Neural crest cell (in vitro differentiated cells): ENCODE results near the gene ZNF611. TPM values are rescaled to one million over a fixed set of nuclear protein-coding genes. Genes with fewer than 3 reads are reported as not detected.
"Not testable (repeated sequence)": the region's sequence is repeated elsewhere in the genome, so short reads cannot be mapped to it uniquely, and the experiment has no call there.

Source experiments
- DNase-seq: peaks from one replicate; pipeline ENCODE4 v3.0.0; 2021; ENCODE audit warnings: low read depth, mixed read lengths, low spot score
- H3K27ac Mint-ChIP-seq: one replicate; pipeline ENCODE4 v1.8.0; 2021; ENCODE audit warnings: mild to moderate bottlenecking, mixed read lengths; ENCODE audit not compliant: unreplicated experiment
- H3K27me3 Mint-ChIP-seq: 2 replicates; pipeline ENCODE4 v1.8.0; 2021; ENCODE audit warnings: low read depth, mild to moderate bottlenecking, mixed read lengths
- H3K36me3 Mint-ChIP-seq: 2 replicates; pipeline ENCODE4 v1.8.0; 2021; ENCODE audit warnings: low read depth, mild to moderate bottlenecking, mixed read lengths
- H3K4me1 Mint-ChIP-seq: 2 replicates; pipeline ENCODE4 v1.8.0; 2021; ENCODE audit warnings: mixed read lengths
- H3K4me3 Mint-ChIP-seq: one replicate; pipeline ENCODE4 v1.8.0; 2021; ENCODE audit warnings: mild to moderate bottlenecking, mixed read lengths
- H3K9me3 Mint-ChIP-seq: 2 replicates; pipeline ENCODE4 v1.8.0; 2021; ENCODE audit warnings: mixed read lengths
- long read RNA-seq: library from polyadenylated mRNA; unstranded; transcript quantifications from one replicate; pipeline ENCODE4 v2.0.0, GENCODE V29; 2020
- total RNA-seq: library from RNA; stranded (reverse); gene quantifications from 2 replicates; pipeline ENCODE4 v1.2.1, GENCODE V29; 2021
- TF ChIP-seq, protein P1 (sequence below): fragments of 200-600 bp; sonication (generic); conservative IDR thresholded peaks from 2 replicates; pipeline ENCODE4 v1.5.0; 2021; ENCODE audit warnings: antibody characterized with exemption, mild to moderate bottlenecking

Gene ZNF611
- 20.6 and 25.7 TPM in 2 replicates for total RNA-seq
- long read RNA-seq, full-length matches to known transcripts: 2 of 16 reads
- long read RNA-seq, partial matches to known transcripts: 1 of 16 reads
- long read RNA-seq, other reads (novel, unspliced or antisense): 13 of 16 reads

- Mint-ChIP-seq H3K36me3 (no peaks in the 10 kb centered on the region), H3K4me3 (peak within 1 kb of the TSS; percentile 99), H3K9me3 (no peaks in the 10 kb centered on the region), H3K4me1 (peaks cover 30% of the 10 kb centered on the region), H3K27ac (peak within 1 kb of the TSS; percentile 99), H3K27me3 (no peaks in the 10 kb centered on the region)
- TF ChIP-seq, protein P1, sequence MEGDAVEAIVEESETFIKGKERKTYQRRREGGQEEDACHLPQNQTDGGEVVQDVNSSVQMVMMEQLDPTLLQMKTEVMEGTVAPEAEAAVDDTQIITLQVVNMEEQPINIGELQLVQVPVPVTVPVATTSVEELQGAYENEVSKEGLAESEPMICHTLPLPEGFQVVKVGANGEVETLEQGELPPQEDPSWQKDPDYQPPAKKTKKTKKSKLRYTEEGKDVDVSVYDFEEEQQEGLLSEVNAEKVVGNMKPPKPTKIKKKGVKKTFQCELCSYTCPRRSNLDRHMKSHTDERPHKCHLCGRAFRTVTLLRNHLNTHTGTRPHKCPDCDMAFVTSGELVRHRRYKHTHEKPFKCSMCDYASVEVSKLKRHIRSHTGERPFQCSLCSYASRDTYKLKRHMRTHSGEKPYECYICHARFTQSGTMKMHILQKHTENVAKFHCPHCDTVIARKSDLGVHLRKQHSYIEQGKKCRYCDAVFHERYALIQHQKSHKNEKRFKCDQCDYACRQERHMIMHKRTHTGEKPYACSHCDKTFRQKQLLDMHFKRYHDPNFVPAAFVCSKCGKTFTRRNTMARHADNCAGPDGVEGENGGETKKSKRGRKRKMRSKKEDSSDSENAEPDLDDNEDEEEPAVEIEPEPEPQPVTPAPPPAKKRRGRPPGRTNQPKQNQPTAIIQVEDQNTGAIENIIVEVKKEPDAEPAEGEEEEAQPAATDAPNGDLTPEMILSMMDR: peak; percentile 79
- peak; percentile 99 for DNase-seq
These were observed at the start of gene ZNF611 for GRCh38 chr19:52734893-52735661. TSS of gene ZNF611 (minus strand) at chr19:52735044. CDS start at chr19:52715894, 19,150 bp downstream.

DNA sequence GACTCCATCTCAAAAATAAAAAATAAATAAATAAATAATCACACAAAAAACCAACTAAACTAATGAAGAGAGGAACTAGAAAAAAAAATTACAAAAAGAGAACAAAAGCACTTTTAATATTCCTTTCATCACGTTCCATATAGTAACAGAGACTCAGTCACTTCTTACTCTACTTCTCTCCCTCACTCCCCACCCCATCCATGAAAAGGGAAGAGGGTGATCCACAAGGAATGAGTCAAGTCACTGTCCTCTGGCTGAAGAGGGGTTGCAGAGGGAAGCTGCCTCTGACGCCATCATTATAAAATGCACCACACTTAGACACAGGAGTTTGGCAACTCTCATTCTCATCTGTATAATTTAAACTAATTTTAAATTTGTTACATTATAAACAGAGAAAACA, 48.0 kb upstream of the ZNF611 start:
- not testable (repeated sequence) for H3K4me3 Mint-ChIP-seq, H3K36me3 Mint-ChIP-seq, DNase-seq, H3K27ac Mint-ChIP-seq, H3K9me3 Mint-ChIP-seq
- H3K27me3 Mint-ChIP-seq: peaks cover 34% of the 10 kb centered on the region
- H3K4me1 Mint-ChIP-seq: peaks cover 12% of the 10 kb centered on the region

GRCh38 chr19:52778811-52779210, 44.0 kb upstream of the ZNF611 start:
- H3K27me3 Mint-ChIP-seq: no peaks in the 10 kb centered on the region
- no peak for DNase-seq
- H3K4me3 Mint-ChIP-seq: no peak overlapping the region
- no peaks in the 10 kb centered on the region for H3K4me1 Mint-ChIP-seq
- H3K9me3 Mint-ChIP-seq: no peaks in the 10 kb centered on the region
- no peaks in the 10 kb centered on the region for H3K36me3 Mint-ChIP-seq
- H3K27ac Mint-ChIP-seq: no peak overlapping the region
- TF ChIP-seq, protein P1: no peak

GRCh38 chr19:52756447-52756846, 21.6 kb upstream of the ZNF611 start:
- DNase-seq, H3K4me1 Mint-ChIP-seq, H3K9me3 Mint-ChIP-seq, H3K27me3 Mint-ChIP-seq, H3K27ac Mint-ChIP-seq, H3K36me3 Mint-ChIP-seq, H3K4me3 Mint-ChIP-seq: not testable (repeated sequence)

DNA sequence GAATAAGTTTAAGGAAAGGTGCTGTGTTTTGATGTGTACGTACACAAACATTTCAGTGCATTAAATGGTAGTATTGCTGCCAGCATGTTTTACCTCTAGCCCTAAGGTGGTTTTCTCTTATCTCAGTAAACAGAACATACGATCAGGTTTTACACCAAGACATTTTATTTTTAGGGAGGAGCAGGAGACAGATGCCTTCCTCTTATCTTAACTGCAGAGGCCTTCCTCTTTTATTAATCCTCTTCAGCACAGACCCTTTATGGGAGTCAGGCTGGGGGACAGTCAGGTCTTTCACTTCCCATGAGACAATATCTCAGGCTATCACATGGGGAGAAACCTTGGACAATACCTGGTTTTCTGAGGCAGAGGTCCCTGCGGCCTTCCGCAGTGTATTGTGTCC, 14.9 kb upstream of the ZNF611 start:
- H3K4me1 Mint-ChIP-seq: no peaks in the 10 kb centered on the region
- no peaks in the 10 kb centered on the region for H3K27me3 Mint-ChIP-seq
- no peaks in the 10 kb centered on the region for H3K36me3 Mint-ChIP-seq
- no peaks in the 10 kb centered on the region for H3K9me3 Mint-ChIP-seq
- TF ChIP-seq, protein P1: no peak
- no peak for DNase-seq
- H3K27ac Mint-ChIP-seq: no peak overlapping the region
- no peak overlapping the region for H3K4me3 Mint-ChIP-seq

DNA sequence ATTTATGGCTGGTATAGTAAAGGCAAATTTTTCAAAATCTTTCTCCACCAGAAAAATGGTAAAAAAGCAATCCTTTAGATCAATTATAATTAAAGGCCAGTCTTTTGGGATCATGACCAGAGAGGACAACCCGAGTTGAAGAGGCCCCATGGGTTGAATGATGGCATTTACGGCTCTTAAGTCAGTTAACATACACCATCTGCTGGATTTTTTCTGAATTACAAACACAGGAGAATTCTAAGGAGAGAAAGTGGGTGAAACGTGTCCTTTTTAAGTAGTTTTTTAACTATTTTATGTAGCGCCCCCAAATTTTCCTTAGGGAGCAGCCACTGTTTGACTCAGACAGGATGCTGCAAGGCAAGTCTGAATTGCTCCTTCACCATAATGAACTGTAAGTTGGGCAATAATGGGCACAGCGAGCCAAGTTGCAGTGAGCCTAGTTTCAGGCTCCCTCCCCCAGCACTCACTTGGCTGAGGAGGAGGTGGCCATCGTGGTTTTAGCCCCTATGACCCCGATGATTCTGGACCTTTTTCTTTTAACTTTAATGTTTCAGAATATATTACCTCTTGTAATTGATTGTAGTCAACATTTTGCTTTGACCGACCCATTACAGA, 13.6 kb upstream of the ZNF611 start:
- Mint-ChIP-seq H3K9me3 (no peaks in the 10 kb centered on the region), H3K4me1 (no peaks in the 10 kb centered on the region), H3K27ac (no peak overlapping the region), H3K27me3 (no peaks in the 10 kb centered on the region), H3K36me3 (no peaks in the 10 kb centered on the region), H3K4me3 (no peak overlapping the region)
- no peak for DNase-seq
- TF ChIP-seq, protein P1: peak; percentile 68

GRCh38 chr19:52745919-52746318, 11.1 kb upstream of the ZNF611 start:
- H3K4me3 Mint-ChIP-seq, H3K9me3 Mint-ChIP-seq, H3K36me3 Mint-ChIP-seq, H3K27ac Mint-ChIP-seq, DNase-seq, H3K27me3 Mint-ChIP-seq, H3K4me1 Mint-ChIP-seq: not testable (repeated sequence)
